HG02588 (cell line): ENCODE data around the gene CKAP5.
A peak's percentile ranks its signal among the peaks of the same experiment; 100 is the strongest.

ENCODE experiments used
- ATAC-seq: cut with Tn5 transposase; IDR thresholded peaks from one replicate; pipeline ENCODE4 v1.9.1; 2021; ENCODE audit warnings: mild to moderate bottlenecking, moderate library complexity; ENCODE audit not compliant: unreplicated experiment

Gene CKAP5

GRCh38 chr11:46701078-46701654 is 144.9 kb downstream of the CKAP5 start:
- ATAC-seq, result no peak

DNA sequence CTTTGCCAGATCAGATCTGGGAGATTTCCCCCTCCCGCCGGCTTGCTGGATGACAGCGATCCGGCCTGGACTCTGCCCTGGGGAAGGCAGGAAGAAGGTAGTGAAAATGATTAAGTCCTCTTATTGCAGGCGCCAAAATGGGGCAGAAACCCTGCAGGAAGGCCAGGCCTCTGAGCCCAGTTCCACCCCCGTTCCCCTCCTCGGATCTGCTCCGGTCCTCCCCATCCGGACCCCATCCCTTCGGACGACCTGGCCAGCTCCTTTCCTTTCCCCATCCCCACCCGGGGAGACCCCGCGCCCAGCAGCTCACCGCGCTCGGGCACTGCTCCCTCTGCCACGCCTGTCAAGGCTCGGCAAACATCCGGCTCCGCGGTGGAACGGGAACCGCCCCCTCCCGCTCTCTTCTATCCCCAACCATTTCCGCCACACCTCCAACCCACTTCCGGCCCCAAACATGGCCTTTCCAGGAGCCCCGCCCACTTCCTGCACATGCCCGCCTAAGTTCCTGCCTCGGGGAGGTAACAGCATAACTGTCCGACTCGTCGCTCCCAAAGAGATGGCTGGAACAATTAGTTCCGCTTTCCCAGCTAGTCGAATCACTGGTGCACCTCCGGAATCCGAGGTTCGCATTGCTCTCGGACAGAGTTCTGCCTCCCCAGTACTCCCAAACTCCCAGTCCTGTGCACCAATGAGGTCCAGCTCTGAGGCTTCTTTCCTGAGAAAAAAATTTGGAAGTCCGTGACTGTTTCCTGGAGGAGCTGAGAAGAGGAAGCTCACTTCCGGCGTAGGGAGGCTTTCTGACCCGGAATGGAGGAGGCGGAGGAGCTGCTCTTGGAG is 145.6 kb downstream of the CKAP5 start, which contains the start of the genes ARHGAP1 and ZNF408:
Gene ARHGAP1 (minus strand): TSS at position 379 of the 837 bp plus-strand sequence. CDS start 4,512 bp downstream, outside the sequence.
Gene ZNF408 (plus strand): TSS at position 791 of the 837 bp plus-strand sequence. CDS start 17 bp downstream, at position 808.
- peak; percentile 85 for ATAC-seq

- ATAC-seq, result no peak
Measured at GRCh38 chr11:46698597-46698996, 147.5 kb downstream of the CKAP5 start.

DNA sequence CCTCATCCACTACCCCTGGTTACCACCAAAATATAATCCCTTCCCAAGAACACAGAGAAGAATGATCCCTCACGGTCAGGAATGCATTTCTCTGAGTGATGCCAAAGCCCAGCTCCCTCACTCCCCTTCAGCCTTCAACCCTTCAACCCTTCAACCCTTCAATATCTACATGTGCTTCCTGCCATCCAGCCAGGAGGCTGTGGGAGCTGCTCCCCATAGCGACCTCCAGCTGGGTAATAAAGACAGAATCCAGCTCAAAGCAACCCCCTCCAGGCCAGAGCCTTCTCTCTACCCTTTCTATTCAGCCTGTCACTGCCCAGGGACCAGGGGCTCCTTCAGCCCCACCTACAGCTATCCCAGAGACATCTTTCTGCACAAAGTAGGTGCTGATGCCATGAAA is 148.4 kb downstream of the CKAP5 start:
- ATAC-seq, result no peak

GRCh38 chr11:46697303-46697702 is 148.8 kb downstream of the CKAP5 start:
- ATAC-seq, result no peak

DNA sequence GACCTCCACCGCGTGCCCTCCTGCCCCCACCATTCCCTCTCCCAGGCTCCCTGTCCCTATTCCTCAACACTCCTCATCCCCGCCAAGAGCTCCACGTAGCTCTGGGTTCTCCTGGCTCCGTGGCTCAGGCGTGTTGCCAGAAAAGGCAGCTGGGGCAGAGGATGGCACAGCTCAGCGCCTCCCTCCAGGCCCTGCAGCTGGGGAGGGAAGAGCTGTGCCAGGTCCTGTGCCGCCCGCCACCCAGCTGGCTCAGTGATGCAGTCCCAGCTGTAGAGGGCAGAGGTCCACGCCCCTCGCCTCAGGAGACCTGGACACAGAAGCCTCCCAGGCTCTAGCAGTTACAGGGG is 149.9 kb downstream of the CKAP5 start:
- no peak for ATAC-seq

DNA sequence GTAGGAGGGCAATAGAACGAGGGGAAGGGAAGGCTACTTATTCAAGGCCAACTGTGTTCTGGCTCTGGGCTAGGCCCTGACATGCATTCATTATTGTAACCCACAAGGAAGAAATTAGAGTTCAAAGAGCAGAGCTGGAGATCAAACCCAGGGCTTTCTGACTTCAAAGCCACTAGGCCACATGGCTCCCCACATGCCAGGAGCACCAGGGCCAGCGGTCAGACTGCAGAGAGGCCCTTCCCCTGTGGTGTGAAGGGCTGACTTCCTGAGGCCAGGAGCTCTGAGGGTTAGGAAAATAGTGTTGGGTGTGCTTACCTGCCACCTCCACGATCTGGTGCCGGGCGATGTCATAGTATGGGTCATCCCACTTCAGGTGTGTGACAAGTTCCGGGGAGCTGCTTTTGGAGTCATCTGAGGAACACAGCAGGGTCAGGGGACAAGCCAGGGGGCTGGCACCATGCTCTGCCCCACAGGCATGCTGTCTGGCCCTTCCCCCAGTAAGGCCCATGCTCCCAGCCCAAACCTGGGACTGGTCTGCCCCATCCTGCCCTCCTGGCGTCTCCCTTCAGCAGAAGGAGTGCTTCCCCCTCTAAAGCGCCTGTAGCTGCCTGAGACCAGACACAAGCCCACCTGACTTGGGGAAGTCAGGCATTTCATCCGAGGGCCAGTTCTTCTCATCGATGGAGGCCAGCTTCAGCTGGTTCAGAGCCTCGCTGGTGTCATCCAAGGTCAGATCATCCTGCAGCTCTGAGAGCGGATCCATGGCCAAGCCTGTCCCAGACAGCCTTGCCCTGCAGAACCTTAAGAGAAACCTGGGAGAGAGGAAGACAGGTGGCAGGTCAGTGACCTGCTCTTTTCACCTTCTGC is 150.5 kb downstream of the CKAP5 start:
- no peak for ATAC-seq

DNA sequence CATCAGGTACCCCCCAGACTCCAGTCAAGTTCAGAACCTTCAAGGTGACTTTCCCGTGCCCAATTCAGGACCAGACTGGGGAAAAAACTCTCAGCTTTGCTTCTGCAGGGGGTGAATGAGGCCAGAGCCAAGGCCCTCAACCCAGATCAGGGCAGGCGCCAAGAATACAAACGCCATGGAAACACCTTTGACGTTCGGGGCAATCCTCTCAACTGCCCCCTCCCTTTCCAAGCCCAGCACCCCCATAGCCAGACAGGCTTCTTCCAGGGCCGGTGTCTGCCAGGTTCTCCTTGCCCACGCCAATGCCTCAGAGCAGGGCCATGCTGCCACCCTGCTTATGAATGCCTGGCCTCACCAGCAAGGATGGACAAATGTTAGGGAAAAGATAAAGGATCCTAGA is 151.5 kb downstream of the CKAP5 start:
- no peak for ATAC-seq

DNA sequence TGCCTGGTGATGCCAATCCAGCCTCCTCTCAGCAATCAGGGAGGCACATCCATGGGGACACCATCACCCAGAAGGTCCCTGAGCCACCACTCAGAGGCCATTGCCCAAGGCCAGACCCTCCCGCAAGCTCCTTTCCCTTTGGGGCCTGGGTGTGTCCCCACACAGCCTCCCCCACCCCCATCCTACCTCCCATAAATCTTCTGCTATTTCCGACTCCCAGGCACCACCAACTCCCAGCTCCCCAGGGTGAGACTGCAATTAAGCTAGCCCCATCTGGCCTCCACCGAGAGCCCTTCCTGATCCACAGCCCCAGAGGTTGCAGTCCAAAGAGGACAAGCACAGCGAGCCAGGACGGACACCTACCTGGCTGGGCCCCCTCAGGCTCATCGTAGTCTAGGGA is 152.0 kb downstream of the CKAP5 start:
- ATAC-seq, result no peak

DNA sequence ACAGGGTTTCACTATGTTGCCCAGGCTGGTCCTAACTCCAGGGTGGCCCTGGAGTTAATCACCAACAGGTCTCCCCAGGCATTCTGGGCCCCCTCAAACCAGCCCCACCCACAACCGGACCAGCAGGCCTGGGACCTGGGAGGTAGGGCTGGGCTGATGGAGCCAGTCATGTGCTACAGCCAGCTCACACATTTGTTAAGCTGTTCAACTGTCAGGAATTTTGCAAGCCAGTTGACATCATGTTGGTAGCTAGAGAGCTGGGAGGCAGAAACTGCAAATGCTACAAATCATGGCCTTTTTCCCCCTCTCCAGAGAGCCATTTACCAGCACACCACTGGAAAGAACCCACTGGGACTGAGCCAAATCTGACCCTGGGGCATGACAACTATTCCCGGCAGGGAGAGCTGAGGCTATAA is 152.5 kb downstream of the CKAP5 start:
- ATAC-seq, result no peak
